Natural killer cell (primary cell): Measurements from ENCODE around the gene GPRIN3. TPM values are rescaled to one million over a fixed set of nuclear protein-coding genes. Genes with fewer than 3 reads are reported as not detected.

Experiments used
- ATAC-seq, 3 donors: fragments of 150-1000 bp in 2 of 3; fragments of 200-7000 bp in 1 of 3; cut with Tn5 transposase; 1 replicate in 1 of 3; 2 replicates in 2 of 3; pipeline ENCODE4 v1.10.0; 2021; ENCODE audit warnings: mild to moderate bottlenecking in 2 of 3, moderate library complexity in 2 of 3
- DNase-seq, 2 donors: peaks; one replicate each; pipeline versions ENCODE4 v3.0.0 to v3.0.0-alpha.2; 2013 to 2021; ENCODE audit warnings: mixed read lengths in 1 of 2
- H3K27ac ChIP-seq: one replicate; pipeline ENCODE4 v1.5.1; 2013; ENCODE audit warnings: mild to moderate bottlenecking, low read length
- H3K27me3 ChIP-seq: one replicate; pipeline ENCODE4 v1.6.1; 2013; ENCODE audit warnings: low read length; ENCODE audit not compliant: control insufficient read depth, insufficient read depth
- H3K36me3 ChIP-seq: one replicate; pipeline ENCODE4 v1.6.1; 2013; ENCODE audit warnings: low read length; ENCODE audit not compliant: control insufficient read depth, insufficient read depth
- H3K4me1 ChIP-seq: one replicate; pipeline ENCODE4 v1.6.1; 2013; ENCODE audit warnings: low read length; ENCODE audit not compliant: control insufficient read depth, insufficient read depth
- H3K4me3 ChIP-seq: one replicate; pipeline ENCODE4 v1.5.1; 2013; ENCODE audit warnings: low read length
- H3K9me3 ChIP-seq: one replicate; pipeline ENCODE4 v1.6.1; 2013; ENCODE audit warnings: low read length; ENCODE audit not compliant: control insufficient read depth, insufficient read depth
- H3K27ac Mint-ChIP-seq, 2 donors: one replicate each; pipeline ENCODE4 v1.8.0; 2022; ENCODE audit warnings: mild to moderate bottlenecking in 2 of 2, mixed read lengths in 2 of 2, moderate library complexity in 1 of 2
- H3K27me3 Mint-ChIP-seq, 2 donors: one replicate each; pipeline ENCODE4 v1.8.0; 2022; ENCODE audit warnings: low read depth in 2 of 2, mixed read lengths in 2 of 2
- H3K36me3 Mint-ChIP-seq: one replicate; pipeline ENCODE4 v1.8.0; 2022; ENCODE audit warnings: mixed read lengths
- H3K4me1 Mint-ChIP-seq, 2 donors: one replicate each; pipeline ENCODE4 v1.8.0; 2022; ENCODE audit warnings: mixed read lengths in 2 of 2
- H3K4me3 Mint-ChIP-seq: one replicate; pipeline ENCODE4 v1.8.0; 2022; ENCODE audit warnings: mild to moderate bottlenecking, moderate library complexity, mixed read lengths
- H3K9me3 Mint-ChIP-seq, 2 donors: one replicate each; pipeline ENCODE4 v1.8.0; 2022; ENCODE audit warnings: mixed read lengths in 2 of 2
- CTCF ChIP-seq: fragments of 200-600 bp; IDR thresholded peaks from one replicate; pipeline ENCODE4 v1.8.0; 2022; ENCODE audit warnings: antibody characterized with exemption
- WGBS: methylation state at CpG from one replicate; pipeline ENCODE4 v1.1.7; 2013; ENCODE audit warnings: missing lambda C conversion rate; ENCODE audit not compliant: insufficient coverage; 5-methylcytosine and 5-hydroxymethylcytosine counted together
- intact Hi-C: fragments of 100-400 bp; cut with micrococcal nuclease; formaldehyde crosslinking; loops from one replicate; pipeline ENCODE4 v1.14.2; 2022
- total RNA-seq, 4 donors: library from RNA; stranded (reverse); fragments of 120-200 nt in 1 of 4; gene quantifications; one replicate each; pipeline versions ENCODE4 v1.2.3 to v1.2.4, GENCODE V29; 2013 to 2022

The GPRIN3 gene
- total RNA-seq, 3 donors from 2014 or later (not counting 1 experiment from before 2014, with no cell fraction given) = 48.3 to 50.7 (median 48.5) TPM

GRCh38 chr4:89306486-89307177, 968 bp downstream of the GPRIN3 start:
- no peaks in the 10 kb centered on the region for H3K9me3 ChIP-seq
- peaks cover 26% of the 10 kb centered on the region for H3K4me1 ChIP-seq
- H3K27ac ChIP-seq = peak overlapping the region; percentile 67
- Mint-ChIP-seq H3K4me3 (peak overlapping the region; percentile 91), H3K4me1 (peaks cover 62% of the 10 kb centered on the region in 2 donors), H3K9me3 (no peaks in the 10 kb centered on the region), H3K27me3 (no peaks in the 10 kb centered on the region), H3K36me3 (no peaks in the 10 kb centered on the region), H3K27ac (peak overlapping the region in 1 of 2 donors; percentile 96)
- intact Hi-C loops = loop anchor here (5.0 to 10.0 kb wide), 2 partner anchors 34 to 482 kb away; no protein-coding TSS in a partner anchor
- peak overlapping the region; percentile 75 for H3K4me3 ChIP-seq
- DNase-seq (peak in 1 of 2 donors; percentile 63), ATAC-seq (peak in 2 of 3 donors; percentile 20 to 35)
- H3K27me3 ChIP-seq = no peaks in the 10 kb centered on the region
- WGBS = 25% methylated on average over 10 of the region's 11 CpGs
- TF ChIP-seq CTCF = no peak
- H3K36me3 ChIP-seq = no peaks in the 10 kb centered on the region

- Histone ChIP-seq H3K36me3 (no peaks in the 10 kb centered on the region), H3K27ac (peak overlapping the region; percentile 67), H3K4me3 (peak overlapping the region; percentile 75), H3K9me3 (no peaks in the 10 kb centered on the region), H3K4me1 (peaks cover 27% of the 10 kb centered on the region), H3K27me3 (no peaks in the 10 kb centered on the region)
- H3K27me3 Mint-ChIP-seq = no peaks in the 10 kb centered on the region
- no peak for TF ChIP-seq CTCF
- 54% methylated on average over 6 of the region's 8 CpGs for WGBS
- H3K27ac Mint-ChIP-seq = peak overlapping the region in 1 of 2 donors; percentile 96
- H3K4me3 Mint-ChIP-seq = peak overlapping the region; percentile 91
- H3K4me1 Mint-ChIP-seq = peaks cover 69 to 70% of the 10 kb centered on the region in 2 donors
- H3K36me3 Mint-ChIP-seq = no peaks in the 10 kb centered on the region
- ATAC-seq (peak; percentile 19 to 52 (median 48)), DNase-seq (peak in 1 of 2 donors; percentile 45)
- H3K9me3 Mint-ChIP-seq = no peaks in the 10 kb centered on the region
- intact Hi-C loops = loop anchor here (5.0 to 10.0 kb wide), 2 partner anchors 34 to 481 kb away; no protein-coding TSS in a partner anchor
Measured at GRCh38 chr4:89305712-89306437, 1.7 kb downstream of the GPRIN3 start.

- peaks cover 32% of the 10 kb centered on the region for H3K4me1 ChIP-seq
- H3K9me3 Mint-ChIP-seq = no peaks in the 10 kb centered on the region
- H3K4me1 Mint-ChIP-seq = peaks cover 73 to 78% of the 10 kb centered on the region in 2 donors
- H3K27ac Mint-ChIP-seq = peak overlapping the region in 1 of 2 donors; percentile 96
- no peaks in the 10 kb centered on the region for H3K9me3 ChIP-seq
- intact Hi-C loops = loop anchor here (5.0 to 10.0 kb wide), 2 partner anchors 33 to 480 kb away; no protein-coding TSS in a partner anchor
- WGBS = 75% methylated on average over 3 of the region's 3 CpGs
- peak overlapping the region; percentile 75 for H3K4me3 ChIP-seq
- no peaks in the 10 kb centered on the region for H3K36me3 Mint-ChIP-seq
- no peaks in the 10 kb centered on the region for H3K27me3 ChIP-seq
- H3K27ac ChIP-seq = peak overlapping the region; percentile 67
- TF ChIP-seq CTCF = no peak
- H3K36me3 ChIP-seq = no peaks in the 10 kb centered on the region
- DNase-seq (no peak), ATAC-seq (no peak)
- no peaks in the 10 kb centered on the region for H3K27me3 Mint-ChIP-seq
- H3K4me3 Mint-ChIP-seq = peak overlapping the region; percentile 91
Measured at GRCh38 chr4:89305028-89305427, 2.6 kb downstream of the GPRIN3 start.
